SK-N-SH (cell line): ENCODE measurements around the gene PPP1R14D.

Source experiments
- ELF1 ChIP-seq: IDR thresholded peaks from 2 replicates; pipeline ENCODE4 v1.4.0; 2012
- EZH2phosphoT487 ChIP-seq: fragments of 200-600 bp; sonication (generic); IDR thresholded peaks from 2 replicates; pipeline ENCODE4 v1.6.1; 2017; ENCODE audit warnings: low read depth, mixed run types, mild to moderate bottlenecking, antibody characterized with exemption, moderate library complexity, borderline replicate concordance
- GATA2 ChIP-seq: sonication (generic); formaldehyde crosslinking; IDR thresholded peaks from 2 replicates; pipeline ENCODE4 v1.5.0; 2020; ENCODE audit warnings: mild to moderate bottlenecking, missing genetic modification reagents
- TF ChIP-seq, protein P1 (sequence below): fragments of 200-600 bp; sonication (generic); IDR thresholded peaks from 2 replicates; pipeline ENCODE4 v1.6.1; 2017; ENCODE audit warnings: antibody characterized with exemption, mild to moderate bottlenecking, moderate library complexity

DNA sequence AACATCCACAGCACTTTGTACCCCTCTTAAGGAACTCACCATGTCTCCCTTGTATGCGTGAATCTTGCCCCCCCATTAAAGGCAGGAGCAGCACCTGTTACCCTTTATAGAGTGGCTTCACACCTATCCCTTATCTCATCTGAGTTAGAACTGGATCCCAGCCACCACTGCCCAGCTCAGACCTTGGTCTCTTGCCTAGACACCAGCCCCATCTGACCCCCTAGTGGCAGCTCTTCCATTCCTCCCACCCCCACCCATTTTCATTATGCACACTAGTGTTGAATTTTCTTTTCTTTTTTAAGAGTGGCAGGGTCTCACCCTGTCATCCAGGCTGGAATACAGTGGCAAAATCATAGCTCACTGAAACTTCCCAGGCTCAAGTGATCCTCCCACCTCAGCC is 24.8 kb downstream of the PPP1R14D start:
- TF ChIP-seq EZH2phosphoT487 (no peak), ELF1 (no peak), GATA2 (no peak)
- TF ChIP-seq, protein P1, sequence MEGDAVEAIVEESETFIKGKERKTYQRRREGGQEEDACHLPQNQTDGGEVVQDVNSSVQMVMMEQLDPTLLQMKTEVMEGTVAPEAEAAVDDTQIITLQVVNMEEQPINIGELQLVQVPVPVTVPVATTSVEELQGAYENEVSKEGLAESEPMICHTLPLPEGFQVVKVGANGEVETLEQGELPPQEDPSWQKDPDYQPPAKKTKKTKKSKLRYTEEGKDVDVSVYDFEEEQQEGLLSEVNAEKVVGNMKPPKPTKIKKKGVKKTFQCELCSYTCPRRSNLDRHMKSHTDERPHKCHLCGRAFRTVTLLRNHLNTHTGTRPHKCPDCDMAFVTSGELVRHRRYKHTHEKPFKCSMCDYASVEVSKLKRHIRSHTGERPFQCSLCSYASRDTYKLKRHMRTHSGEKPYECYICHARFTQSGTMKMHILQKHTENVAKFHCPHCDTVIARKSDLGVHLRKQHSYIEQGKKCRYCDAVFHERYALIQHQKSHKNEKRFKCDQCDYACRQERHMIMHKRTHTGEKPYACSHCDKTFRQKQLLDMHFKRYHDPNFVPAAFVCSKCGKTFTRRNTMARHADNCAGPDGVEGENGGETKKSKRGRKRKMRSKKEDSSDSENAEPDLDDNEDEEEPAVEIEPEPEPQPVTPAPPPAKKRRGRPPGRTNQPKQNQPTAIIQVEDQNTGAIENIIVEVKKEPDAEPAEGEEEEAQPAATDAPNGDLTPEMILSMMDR: no peak
